Stromal cell of bone marrow (primary cell): ENCODE data around the gene CLSTN1.

Source experiments
- DNase-seq: peaks from one replicate; pipeline ENCODE4 v3.0.0-alpha.2; 2012; ENCODE audit warnings: low read depth

Gene CLSTN1

DNA sequence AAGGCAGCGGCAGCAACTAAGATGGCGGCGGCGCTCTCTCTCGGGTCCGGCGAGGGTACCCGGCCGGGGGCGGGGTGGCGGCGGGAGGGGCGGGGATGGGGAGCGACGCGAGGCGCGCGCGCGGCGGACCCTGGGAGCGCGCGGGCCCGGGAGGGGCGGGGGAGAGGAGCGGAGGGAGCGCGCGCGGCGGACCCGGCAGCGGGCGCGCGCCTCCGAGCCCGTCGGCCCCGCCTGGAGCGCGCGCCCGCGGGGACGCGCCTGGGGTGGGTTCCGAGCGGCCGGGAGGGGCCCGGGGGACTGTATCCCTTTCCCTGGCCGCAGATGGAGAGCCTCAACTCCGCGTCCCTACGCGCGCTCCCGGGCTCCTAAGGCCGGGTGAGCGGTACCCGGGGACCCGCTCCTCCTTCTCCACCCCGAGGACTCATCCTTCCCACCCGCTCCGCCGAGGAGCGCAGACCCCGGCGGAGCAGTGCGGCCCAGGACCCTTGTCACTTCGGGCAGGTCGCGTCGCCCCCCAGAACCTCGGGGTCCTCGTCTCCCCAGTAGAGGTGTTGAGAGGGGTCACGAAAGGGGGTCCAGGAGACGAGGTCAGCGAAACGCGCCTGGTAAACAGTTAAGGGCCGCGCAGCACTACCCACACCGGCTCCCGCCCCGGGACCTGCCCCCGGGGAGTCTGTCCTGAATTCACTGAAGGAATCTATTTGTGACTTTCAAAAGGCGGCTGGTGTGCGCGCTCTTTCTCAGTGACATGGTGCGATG lies at the start of gene CLSTN1:
TSS of gene CLSTN1 (minus strand) at position 23 of the 759 bp plus-strand sequence. CDS start 232 bp downstream, outside the sequence.
- DNase-seq = peak; percentile 71

DNA sequence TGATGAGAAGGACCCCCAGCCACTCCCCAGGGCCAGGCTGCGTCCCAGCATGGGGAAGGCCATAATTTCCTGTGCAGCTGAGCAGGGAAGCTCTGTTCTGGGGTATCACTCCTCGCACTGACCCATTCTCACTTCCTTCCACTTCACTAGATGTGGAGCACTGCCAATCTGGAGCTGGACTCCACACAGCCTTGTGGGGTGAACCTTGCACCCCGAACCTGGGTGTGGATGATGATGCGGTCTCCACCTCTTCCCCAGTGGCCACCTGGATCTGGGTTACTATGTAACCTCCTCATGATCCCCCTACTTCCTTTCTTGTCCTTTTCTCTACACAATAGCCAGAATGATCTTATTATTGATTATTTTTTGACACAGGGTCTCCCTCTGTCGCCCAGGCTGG lies 49.6 kb upstream of the CLSTN1 start:
- no peak for DNase-seq

DNA sequence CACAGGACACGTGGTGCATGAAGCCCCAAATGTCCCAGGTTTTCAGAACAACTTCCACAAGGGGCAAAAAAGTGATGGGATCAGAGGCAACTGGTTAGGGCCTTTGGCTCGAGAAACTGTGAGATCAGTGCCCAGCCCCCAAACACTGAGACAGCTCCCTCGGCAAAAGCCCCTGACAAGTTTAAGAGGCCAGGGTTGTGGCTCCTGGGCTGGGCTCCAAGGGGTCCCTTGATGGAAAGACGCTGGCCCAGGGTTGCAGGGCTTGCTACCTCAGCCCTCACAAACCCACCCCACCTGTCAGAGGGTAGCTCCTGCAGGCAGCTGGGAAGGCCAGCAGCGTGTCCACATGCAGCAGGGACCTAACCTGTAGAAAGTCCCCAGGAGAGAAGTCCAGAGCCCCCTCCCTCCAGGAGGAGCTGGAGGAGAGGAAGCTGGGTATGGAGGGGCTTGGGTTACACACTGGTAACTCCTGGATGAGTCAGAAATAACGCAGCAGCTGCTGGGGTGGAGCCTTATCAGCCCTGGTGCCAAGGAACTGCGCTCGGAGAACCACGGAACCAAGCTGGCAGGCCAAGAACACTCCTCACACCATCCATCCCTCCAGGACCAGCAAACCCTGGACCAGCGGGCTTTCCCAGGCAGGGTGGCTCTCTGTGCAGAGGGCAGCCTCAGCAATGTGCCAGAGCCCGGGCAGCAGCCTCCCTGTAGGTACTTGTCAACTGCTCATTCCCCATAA lies 48.8 kb upstream of the CLSTN1 start:
- DNase-seq = no peak

DNA sequence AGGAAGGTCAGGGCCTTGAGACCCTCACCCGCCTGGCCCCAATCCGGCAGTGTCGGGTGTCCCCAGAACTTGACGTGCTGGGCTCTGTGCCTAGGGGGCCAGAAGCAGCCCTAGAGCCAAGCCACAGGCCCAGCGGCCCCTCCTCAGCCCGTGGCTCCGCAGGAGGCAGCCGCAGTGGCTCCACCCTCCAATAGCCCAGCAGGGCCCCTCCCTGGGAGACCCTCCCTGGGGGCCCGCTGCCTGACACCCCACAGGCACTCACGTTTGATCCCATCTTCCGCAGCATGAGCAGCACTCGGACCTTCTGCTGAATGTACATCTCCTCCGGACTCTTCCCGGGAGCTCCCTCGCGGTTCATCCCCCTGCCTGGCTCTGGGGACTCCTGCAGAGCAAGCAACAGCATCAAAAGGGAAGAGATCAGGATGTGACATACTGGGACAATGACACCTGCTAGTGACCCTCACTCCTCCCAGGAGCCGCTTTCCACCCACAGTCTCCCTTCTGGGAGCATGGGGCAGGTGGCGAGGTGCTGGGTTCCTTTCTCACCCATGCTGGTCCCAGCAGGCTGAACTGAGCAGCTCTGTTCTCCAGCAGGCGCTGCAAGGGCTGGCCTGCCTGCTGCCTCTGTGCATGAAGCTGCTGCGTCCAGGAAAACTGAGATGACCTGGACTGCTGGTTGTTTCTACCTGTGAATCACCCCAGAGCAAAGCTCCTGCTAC lies 48.1 kb upstream of the CLSTN1 start:
- no peak for DNase-seq

DNA sequence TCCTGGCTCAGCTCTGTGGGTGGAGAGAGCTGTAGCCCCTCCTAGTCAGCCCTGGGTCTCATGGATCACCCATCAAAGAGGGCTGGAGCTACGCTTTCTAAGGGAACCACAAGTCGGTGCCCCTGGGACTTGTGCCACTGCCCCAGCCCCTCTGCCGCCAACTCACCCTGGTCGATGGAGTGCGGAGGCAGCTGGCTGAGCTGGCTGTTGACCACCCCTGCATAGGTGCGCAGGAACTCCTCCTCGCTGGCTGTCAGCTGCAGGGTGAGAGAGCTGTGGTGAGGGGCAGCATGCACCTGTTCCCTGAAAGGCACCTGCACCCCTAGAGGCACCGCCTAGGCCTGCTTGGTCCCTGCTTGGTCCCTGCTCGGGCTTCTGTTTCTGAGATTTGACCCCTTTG lies 47.3 kb upstream of the CLSTN1 start:
- DNase-seq = no peak

DNA sequence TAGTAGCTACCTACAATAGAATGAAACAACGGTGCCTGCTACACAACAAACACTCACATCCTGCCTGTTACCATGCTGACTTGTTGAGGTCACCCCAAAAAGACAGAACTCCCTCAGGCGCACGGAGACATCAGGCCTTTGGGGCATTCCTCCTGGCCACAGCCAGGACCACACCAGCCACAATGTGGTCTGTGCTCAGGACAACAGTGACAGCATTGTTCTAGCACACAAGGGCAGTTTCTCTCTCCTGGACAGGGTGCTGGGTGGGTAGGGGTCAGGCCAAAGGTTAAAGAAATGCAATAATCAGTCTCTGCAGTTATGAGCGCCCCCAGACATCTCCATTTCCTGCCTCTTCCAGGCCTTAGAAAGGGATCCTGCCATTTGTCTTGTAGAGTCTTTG lies 46.8 kb upstream of the CLSTN1 start:
- DNase-seq = no peak

DNA sequence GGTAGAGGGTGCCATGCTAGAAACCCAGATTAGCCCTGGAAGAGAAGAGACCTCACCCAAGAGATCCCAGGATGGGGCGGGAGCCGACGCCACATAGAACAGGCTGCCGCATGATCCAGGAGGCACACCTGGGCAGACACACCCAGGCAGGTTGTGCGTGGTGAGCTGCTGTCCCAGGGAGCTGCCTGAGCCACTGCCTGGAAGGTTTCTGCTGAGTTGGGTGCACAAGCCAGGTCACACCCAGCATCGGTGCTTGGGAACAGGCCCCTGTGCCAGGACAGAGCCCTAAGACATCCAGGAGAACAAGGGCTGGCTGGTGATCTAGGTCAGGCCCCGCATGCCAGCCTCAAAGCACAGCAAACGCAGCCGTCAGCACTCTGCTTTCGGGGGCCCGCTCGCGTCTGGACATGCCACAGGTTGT lies 46.1 kb upstream of the CLSTN1 start:
- no peak for DNase-seq

DNA sequence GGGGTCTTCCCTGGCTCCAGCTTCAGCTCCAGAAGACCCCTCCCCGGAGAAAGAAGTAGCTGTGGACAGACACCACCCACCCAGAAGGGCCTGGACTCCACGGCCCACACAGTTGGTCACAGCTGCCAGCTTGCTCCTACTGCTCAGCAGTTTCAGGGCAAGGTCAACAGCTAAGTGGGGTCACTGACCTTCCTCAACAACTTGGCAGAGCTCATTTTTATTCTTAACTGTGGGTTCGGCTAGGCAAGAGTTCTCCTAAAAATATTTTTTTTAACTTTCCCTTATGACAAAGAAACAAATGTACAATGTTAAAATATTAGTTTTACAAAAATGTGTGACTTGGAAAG lies 44.5 kb upstream of the CLSTN1 start:
- DNase-seq = no peak

DNA sequence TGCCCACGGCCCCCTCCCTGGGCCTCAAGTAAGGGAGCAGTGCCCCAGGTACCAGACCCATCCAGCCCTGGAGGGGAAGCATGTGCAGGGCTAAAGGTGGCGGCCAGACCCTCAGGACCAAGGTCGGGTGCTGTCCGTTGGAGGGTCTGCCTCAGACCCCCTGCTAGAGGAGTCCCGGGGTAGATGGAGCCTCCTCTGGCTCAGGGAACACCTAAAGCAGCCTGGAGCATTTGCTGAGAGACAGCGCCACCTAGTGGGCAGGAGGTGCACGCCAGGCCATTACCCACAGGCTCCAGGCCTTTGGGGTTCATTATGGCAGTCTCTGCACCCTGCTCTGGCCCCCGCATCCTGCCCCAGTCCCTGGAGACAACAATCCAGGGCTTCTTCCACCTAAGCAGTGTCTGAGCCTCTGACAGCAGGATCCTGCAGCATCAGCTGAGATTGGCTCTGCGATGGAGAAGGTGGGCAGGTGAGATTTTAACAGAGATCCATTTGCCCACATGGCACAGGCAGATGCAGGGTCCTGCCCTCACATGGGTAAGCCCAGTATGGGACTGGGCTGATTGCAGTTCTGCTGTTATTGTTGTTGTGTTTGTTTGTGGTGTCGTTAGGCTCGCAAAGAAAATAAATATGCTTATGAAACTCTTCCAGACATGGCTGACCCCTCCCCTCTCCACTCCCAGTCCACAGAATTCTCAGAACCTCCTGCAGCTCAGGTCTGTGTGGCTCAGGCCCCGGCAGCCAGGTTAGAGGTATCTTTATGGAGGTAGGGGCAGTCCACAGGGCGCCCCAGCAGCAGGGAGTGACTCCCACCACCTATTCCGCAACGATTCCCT lies 43.9 kb upstream of the CLSTN1 start:
- DNase-seq = peak; percentile 33

DNA sequence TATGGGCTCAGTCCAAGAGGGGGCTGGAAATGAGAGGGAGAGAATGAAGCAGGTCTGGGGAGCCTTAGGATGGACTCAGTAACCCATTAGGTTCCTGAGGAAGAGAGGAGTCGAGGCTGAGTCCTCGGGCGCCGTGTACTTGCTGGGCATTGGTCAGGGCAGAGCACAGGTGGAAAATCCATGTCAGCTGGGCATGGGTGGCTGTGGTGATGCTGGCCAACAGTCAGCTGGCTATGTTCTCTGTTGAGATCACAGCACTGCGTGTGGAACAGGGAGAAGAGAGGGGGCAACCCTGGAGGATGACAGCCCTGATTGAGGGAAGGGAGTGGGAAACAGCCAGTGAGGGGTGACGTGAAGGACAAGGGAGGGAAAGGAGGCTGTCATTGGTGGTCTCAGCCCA lies 43.1 kb upstream of the CLSTN1 start:
- no peak for DNase-seq

DNA sequence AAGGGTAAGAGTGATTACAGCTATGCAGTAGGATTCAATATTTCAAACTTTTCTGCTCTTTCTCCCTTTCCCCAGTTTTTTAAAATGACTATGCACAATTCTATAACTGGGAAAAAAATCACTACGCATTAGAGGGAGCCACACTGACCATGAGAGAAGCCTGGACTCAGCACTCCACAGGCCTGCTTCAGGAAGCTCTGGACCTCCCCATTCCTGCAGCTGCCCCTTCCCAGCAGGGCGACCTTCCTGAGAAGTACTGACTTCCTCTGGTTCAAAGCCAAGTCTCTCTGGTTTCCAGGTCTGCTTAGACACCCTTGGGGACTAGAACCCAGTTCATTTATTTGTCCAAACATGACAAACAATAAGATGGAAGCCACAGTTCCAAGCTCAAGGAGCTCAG lies 42.0 kb upstream of the CLSTN1 start:
- DNase-seq = no peak

DNA sequence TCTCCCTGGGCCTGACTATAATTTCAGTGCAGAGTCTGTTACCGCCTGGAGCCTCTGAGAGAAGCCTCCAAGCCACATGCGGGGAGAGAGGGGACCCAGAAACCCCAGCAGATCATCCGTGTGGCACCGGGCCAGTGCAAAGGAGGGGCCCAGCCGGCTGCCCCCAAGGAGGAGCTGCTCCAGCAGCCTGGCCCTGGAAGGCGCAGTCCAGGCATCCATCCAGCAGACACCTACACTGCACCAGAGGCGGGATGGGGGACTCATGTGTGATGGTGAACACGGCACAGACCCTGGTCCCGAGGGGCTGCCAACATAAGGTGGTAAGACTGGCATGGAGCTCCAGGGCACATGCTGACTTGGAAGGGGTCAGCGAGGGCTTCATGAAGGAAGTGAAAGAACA lies 39.6 kb upstream of the CLSTN1 start:
- DNase-seq = no peak

DNA sequence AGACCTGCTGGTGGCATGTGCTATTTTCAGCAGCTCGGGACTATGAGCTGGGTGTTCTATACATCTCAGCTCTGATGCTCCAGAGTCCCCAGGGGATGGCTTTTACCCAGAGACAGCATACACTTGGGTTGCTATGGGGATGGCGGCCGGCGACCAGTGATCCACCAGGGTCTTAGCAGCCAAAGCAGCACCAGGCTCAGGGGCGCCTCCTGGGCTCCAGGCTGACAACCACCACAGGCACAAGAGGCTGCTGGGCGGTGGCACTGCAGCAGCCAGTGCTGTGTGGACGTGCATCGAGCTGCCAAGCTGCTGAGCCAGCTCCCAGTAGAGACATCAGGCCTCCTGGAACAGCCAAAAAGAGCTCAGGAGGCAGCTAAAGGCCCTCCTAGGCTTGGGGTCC lies 37.6 kb upstream of the CLSTN1 start:
- no peak for DNase-seq

DNA sequence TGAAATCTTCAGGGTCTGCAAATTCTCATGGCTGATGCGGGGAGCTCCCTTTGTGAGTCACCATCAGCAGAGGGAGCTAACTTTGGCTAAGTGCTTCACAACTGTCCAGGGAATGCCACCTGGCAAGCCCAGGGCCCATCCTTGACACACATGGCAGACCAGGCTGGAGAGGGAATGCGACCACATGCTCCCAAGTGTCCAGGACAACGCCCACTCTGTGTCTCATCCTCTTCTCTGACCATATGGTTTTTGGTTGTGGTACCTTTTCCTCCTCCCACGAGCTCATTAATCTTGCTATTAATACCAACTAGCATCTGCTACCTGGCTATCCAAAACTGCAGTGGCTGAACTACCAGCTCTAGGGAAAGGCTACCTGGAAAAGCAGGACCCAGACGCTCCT lies 37.1 kb upstream of the CLSTN1 start:
- no peak for DNase-seq

DNA sequence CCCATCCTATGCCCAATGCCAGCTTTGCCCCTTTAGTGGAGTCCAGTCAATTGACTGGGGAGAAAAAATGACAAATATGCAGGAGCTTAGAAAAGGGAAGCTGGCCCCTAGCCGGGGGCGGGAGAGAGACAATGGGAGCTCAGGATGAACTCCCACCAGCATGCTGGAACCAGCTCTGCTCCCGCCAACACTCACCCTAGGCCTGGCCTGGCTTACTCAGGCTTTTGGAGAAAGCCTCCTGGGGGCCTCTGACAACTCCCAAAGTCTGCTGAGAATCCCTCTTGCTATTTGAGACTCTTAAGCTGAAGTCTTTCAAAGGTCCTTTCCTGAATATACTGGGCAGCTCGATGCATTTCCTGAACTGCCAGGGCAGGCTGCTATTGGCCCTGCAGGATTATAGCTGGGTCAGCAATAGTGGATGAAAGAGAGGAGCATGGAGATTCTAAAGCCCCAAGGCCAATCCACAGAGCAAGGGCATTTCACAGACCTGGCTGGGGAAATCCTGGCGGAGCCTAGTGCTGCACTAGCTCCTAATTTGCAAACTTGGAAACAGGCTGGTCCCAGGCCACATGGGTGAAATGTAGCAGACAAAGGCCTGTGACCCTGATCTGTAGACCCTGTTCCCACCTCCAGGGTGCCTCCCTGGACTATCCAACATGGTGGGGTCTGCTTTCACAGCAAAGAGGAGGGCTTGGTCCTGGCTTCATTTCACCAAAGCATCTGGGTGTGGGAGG lies 35.7 kb upstream of the CLSTN1 start:
- DNase-seq = no peak

DNA sequence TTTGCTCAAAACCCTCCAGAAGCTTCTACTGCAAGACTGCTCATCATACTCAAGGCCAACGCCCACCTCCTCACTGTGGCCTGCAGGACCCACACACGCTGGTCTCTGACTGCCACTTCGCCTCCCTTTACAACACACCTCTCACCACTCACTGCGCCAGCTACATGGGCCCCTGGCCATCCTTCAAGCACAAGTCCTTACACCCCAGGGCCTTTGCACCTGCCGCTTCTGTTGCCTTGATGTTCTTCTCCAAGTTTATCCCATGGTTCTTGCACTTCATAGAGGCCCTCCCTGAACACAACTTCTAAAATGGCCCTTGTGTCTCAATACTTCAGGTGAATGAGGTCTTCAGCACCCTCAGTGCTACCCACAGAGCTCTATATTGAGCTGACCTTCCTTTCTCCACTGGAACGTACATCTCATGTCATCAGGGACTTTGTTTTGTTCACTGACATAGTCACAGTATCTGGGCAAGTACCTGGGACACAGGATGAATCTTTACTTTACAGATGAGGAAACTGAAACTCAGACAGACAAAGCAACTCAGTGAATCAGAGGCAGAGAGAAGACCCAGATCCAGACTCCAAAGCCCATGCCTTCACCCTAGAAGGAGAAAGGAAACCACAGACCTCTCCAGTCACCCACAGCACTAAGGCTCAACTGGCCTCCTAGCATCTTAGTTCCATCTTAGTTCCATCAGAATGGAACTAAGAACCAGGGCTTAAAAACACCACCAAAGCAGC lies 34.7 kb upstream of the CLSTN1 start:
- DNase-seq = no peak

DNA sequence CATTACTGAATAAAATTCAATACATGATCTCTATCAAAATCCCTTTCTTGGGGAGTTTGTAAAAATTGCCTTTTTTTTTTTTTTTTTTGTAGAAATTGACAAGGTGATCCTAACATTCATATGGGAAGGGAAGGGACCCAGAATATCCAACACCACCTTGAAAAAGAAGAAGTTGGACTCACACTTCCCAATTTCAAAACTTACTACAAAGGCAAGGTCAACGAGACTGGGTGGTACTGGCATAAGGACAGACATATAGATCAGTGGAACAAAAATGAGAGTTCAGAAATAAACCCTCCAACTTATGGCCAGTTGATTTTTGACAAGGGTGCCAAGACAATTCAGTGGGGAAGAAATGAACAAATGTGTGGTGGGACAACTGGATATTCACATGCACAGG lies 31.4 kb upstream of the CLSTN1 start:
- DNase-seq = no peak

DNA sequence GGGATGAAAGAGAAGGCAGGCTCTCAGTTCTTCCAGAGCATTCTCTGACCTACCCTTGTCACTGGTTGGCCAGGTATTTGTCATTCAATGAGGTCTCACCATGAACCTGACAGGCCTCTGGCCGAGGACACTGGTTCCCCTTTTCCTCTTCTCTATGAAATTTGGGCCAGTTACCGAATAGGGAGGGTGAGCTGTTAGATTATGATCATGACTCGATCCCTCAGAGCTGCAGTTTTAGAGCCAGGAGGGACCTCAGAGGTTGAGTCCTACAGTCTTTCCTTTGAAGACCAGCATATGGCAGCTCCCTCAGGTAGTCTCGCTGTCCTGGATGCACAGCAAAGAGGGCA lies 29.5 kb upstream of the CLSTN1 start:
- DNase-seq = no peak

DNA sequence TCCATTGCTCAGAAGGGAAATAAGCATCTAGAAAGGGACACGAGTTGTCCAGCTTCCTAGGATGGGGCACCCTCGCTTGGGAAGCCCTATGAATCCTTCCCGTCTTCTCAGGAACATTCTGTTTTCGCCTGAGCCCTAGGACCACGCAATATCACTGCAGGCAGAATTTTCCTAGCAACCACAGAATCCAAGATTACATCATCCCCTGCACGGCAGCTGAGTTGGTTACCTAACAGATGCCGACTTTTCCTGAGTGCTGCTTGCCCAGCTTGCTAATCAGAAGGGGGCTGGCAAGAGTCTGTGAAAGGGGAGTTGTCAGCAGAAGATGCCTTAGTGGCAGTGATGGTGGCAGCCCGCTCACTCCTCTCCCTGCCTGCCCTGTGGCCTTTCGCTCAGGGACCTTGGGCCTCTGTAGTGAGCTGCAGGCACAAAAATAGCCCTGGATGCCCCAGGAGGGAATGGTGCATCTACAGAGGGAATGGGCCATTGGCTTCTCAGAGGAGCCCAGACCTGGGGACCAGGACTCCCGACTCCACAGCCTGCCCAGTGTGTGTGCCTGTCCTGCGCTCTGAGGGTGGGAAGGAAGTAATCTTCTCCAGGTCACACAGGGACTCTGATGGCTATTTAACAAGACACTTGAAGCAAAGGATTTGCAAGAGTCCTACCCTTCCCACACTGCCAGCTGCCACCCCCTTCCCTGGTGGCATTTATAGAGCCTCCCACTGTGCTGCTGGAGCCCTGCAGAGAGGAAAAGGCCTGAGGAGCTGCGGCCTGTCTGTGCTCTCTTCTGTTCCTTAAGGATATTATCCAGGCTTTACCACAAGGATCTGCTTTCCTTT lies 28.9 kb upstream of the CLSTN1 start:
- DNase-seq = peak; percentile 25

DNA sequence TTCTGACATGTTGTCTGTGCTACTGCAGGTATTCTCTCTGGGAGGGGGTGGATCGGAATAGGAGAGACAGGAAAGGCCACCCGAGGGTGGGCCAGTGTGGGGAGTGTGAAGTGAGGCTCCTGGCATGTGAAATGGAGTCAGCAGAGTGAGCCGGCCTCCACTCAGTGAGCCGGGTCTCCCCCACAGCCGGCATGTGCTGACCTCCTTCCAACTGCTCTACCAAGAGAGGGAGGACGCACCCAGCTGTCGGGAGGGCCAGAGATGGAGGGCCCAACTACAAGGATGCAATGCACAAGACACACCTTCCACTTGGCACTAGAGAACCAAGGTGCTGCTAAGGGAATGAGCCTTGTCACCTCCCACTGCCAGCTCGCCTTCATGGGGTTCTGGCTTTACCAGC lies 28.2 kb upstream of the CLSTN1 start:
- DNase-seq = no peak
